ENCODE measurements around the gene FIZ1.
"Not testable (repeated sequence)": the region's sequence is repeated elsewhere in the genome, so short reads cannot be mapped to it uniquely, and the experiment has no call there.

FIZ1 gene

GRCh38 chr19:55592391-55593090 is 6.8 kb downstream of the FIZ1 start:
- no peak for DNase-seq

- no peak for DNase-seq
Measured at GRCh38 chr19:55591555-55591954, 7.8 kb downstream of the FIZ1 start.

GRCh38 chr19:55590617-55591016 is 8.7 kb downstream of the FIZ1 start:
- no peak for DNase-seq

DNA sequence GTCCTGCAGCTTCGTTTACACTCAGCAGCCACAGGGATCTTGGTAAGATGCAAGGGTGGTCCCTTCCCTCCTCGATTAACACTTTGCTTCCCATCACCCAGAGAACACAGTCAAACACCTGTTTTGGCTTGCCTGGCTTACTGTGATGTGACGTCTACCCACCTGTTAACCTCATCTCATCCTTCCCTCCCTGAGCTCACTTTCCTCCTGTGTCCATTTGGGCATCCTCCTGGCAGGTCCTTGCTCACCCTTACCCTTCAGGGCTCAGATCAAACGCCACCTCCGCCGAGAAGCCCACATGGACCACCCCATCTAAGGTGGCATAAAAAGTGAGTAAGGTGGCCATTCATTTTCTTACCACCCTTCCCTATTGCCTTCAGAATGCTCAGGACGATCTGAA is 9.2 kb downstream of the FIZ1 start:
- no peak for DNase-seq

- no peak for DNase-seq
Measured at GRCh38 chr19:55588738-55589137, 10.6 kb downstream of the FIZ1 start.

DNA sequence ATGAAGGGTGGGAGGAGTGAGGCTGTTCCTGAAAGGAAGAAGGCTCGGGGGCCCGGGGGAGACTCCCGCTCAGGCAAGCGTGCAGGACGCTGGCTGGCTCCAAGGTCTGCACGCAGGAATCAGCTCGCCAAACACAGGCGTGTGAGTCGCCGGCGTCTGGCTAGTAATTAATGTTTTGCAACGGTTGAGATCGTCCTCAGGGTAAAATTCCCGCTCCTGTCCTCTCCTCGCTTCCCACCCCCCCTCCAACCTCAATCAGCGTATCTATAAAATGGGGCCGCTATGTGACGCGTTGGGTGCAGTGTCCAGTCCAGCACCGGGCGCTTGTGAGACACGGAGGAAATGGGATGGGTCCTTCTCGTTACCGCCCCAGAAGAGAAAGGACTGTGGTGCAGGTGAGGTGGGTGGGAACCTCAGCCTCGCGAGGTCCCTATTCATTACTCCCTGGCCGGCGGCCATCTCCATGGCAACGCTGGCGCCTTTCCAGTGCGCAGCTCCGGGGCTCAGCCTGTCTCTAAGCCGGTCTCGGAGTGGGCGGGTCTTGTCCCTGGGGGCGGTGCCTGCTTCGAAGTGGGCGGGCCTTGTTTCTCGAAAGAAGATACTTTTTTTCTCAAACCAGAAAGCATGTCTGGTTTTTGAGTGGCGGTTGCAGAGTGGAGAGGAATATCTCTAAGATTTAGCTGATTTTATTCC is 12.2 kb downstream of the FIZ1 start:
- DNase-seq, result peak; percentile 95

- DNase-seq, result peak; percentile 29
Measured at GRCh38 chr19:55585658-55586339, 13.5 kb downstream of the FIZ1 start.

DNA sequence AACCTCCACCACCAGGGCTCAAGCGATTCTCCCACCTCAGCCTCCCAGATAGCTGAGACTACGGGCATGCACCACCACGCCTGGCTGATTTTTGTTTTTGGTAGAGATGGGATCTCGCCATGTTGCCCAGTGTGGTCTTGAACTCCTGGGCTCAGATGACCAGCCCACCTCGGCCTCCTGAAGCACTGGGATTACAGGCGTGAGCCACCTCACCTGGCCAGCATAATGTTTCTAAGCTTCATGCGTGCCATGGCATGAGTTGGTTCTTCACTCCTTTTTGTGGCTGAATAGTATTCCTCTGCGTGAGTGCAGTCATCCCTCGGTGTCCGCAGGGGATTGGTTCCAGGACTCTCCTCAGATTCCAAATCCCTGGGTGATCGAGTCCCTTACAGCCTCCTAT is 14.4 kb downstream of the FIZ1 start:
- no peak for DNase-seq

DNA sequence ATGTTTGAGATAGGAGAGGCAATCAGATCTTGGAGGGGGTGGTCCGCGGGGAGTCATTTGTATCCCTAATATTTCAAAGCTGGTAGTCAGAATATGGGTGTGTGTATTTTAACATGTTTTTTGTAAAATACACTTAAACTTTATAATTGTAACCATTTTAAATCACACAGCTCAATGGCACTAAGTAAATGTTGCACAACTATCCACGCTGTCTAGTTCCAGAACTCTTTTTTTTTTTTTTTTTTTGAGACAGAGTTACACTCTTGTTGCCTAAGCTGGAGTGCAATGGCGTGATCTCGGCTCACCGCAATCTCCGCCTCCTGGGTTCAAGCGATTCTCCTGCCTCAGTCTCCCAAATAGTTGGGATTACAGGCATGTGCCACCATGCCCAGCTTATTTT is 15.4 kb downstream of the FIZ1 start:
- not testable (repeated sequence) for DNase-seq

DNA sequence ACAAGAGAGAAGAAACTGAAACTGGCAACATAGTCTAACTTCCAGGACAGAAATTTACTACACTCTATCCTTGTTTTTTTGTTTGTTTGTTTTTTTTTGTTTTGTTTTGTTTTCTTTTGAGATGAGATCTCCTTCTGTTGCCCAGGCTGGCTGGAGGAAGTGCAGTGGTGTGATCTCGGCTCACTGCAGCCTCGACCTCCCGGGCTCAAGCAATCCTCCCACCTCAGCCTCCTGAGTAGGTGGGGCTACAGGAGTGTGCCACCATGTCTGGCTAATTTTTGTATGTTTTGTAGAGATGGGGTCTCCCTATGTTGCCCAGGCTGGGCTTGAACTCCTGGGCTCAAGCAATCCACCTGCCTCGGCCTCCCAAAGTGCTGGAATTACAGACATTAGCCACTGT is 17.0 kb downstream of the FIZ1 start:
- not testable (repeated sequence) for DNase-seq

GRCh38 chr19:55581823-55582223 is 17.5 kb downstream of the FIZ1 start:
- DNase-seq, result no peak

DNA sequence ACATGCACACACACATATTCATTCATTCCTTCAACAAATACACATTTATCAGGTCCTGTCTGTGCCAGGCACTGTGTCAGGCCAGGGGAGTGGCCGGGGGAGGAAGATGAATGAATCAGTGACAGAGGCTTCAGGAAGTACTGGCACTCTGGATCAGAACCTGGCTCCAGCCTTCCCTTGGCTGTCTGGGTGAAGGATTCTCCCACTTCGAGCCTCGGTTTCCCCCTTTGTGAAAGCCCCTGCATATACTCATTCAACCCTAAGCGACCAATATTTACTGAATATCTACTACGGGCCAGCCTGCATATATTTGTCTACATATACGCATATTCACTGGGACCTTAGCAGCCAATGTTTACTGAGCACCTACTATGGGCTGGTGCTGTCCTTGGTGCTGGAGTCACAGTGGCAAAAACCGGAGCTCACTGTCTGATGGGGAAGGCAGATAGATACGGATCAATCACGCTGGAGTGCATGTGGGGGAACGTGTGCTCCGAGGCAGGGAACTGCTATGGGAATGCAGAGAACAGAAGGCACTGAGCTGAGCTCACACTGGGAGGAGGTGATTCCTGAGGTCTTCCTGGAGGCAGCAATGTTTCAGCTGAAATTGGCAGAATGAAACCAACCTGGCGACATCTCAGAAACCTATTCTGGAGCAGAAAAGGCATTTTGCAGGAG is 18.0 kb downstream of the FIZ1 start:
- DNase-seq, result peak; percentile 67

DNA sequence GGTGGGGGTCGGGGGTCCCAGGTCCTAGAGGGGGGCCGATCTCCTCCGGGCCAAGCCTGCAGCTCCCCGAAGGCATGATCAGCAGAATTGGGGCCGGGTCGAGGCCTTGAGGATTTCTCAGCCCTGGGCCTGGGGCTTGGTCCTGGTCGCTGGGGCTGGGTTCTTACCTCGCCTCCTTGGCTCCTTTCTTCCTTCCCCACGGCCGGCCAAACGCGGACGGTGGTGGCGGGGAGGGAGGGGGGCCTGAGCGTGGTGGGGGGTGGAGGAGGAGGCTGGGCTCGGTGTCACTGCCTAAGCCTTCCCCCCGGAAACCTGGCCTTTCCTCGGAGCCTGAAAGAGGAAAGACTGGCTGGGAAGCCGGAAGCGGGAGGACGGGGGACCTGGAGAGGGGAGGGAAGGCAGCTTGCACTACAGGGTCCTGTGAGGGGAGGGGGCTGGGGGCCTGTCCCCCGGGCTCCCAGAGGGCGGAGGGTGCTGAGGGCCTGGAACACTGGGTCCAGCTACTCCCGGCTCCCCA is 18.6 kb downstream of the FIZ1 start, which contains the start of gene ZNF579:
Gene ZNF579 (minus strand): TSS at position 221 of the 517 bp plus-strand sequence. CDS start 1,209 bp downstream, outside the sequence.
- peak; percentile 91 for DNase-seq

- DNase-seq, result peak; percentile 53
Measured at GRCh38 chr19:55579766-55580621, 19.3 kb downstream of the FIZ1 start.

DNA sequence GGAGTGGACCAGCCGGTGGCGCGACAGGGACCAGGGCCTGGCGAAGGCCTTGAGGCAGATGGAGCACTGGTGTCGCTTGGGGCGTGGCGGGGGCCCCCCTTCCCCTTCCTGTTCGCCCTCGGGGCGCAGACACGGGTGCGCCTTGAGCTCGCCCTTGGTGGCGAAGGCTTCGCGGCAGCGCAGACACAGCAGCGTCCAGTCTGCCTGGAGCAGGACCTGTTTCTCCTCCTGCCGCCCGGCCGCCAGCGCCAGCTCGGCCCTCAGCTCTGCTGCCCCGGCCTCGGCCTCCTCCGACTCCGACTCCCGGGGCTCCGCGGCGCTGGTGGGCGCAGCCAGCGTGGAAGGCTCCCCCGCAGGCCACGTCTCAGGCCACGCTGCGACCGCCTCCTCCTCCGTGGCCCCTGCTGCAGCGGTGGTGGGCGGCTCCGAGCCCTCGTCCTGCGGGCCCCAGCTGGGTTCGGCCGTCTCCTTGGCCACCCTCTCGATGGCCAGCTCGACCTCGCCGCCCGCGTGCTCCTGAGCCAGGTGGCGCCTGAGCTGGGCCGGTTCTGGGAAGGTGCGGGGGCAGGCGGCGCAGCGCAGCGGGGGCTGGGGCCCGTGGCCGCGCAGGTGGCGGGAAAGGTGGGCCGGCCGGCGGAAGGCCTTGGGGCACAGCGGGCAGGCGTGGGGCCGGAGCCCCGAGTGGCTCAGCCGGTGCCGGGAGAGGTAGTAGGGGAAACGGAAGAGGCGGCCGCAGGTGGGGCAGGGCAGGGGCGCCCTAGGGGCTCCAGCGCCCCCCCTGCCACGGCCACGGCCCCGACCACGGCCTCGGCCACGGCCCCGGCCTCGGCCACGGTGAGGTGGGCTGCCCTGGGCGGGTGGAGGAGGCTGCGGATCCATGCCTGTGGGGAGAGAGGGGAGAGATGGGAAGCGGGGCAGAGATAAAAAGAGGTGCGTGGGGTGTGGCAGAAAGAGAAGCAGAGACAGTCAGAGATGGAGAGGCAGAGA is 20.3 kb downstream of the FIZ1 start:
- no peak for DNase-seq

GRCh38 chr19:55578031-55578760 is 21.1 kb downstream of the FIZ1 start:
- no peak for DNase-seq

DNA sequence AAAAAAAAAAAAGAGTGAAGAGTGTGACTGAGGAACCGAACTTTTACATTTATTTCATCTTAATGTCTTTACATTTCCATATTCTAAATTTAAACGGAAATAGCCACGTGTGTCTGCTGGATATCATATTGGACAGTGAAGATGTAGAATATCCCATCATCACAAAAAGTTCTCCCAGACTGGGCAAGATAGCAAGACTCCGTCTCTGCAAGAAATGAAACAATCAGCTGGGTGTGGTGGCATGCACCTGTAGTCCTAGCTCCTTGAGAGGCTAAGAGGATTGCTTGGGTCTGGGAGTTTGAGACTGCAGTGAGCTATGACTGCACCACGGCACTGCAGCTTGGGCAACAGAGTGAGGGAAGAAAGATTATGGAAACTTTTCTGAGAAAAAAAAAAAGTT is 22.6 kb downstream of the FIZ1 start:
- no peak for DNase-seq

- not testable (repeated sequence) for DNase-seq
Measured at GRCh38 chr19:55573929-55574328, 25.4 kb downstream of the FIZ1 start.

GRCh38 chr19:55569477-55569876 is 29.8 kb downstream of the FIZ1 start:
- not testable (repeated sequence) for DNase-seq

- DNase-seq, result no peak
Measured at GRCh38 chr19:55567708-55568328, 31.5 kb downstream of the FIZ1 start.
